WERI-Rb-1 (cell line): ENCODE results near the gene FNIP2.
A peak's percentile ranks its signal among the peaks of the same experiment; 100 is the strongest.
"Not testable (repeated sequence)": the region's sequence is repeated elsewhere in the genome, so short reads cannot be mapped to it uniquely, and the experiment has no call there.

Source experiments
- DNase-seq: peaks from one replicate; pipeline ENCODE4 v3.0.0-alpha.2; 2020
- H3K27ac ChIP-seq: fragments of 250-450 bp; sonication (Bioruptor Pico); 2 replicates; pipeline ENCODE4 v1.5.1; 2020; ENCODE audit warnings: mild to moderate bottlenecking, moderate library complexity
- H3K27me3 ChIP-seq: fragments of 250-450 bp; sonication (Bioruptor Pico); 2 replicates; pipeline ENCODE4 v1.5.1; 2021; ENCODE audit warnings: mild to moderate bottlenecking, low read depth, moderate library complexity; ENCODE audit not compliant: insufficient read depth, severe bottlenecking
- H3K36me3 ChIP-seq: fragments of 250-450 bp; sonication (Bioruptor Pico); 2 replicates; pipeline ENCODE4 v1.5.1; 2020; ENCODE audit warnings: mild to moderate bottlenecking, moderate library complexity
- H3K4me3 ChIP-seq: 2 replicates; pipeline ENCODE4 v1.5.1; 2011; ENCODE audit warnings: low read depth, mild to moderate bottlenecking, control low read depth, low read length
- H3K9me3 ChIP-seq: fragments of 250-450 bp; sonication (Bioruptor Pico); 2 replicates; pipeline ENCODE4 v1.5.1; 2021; ENCODE audit warnings: mild to moderate bottlenecking, moderate library complexity; ENCODE audit not compliant: severe bottlenecking
- CTCF ChIP-seq: IDR thresholded peaks from 2 replicates; pipeline ENCODE4 v1.5.1; 2011; ENCODE audit warnings: low read depth, mild to moderate bottlenecking, control low read depth, inconsistent platforms, low read length

The FNIP2 gene

GRCh38 chr4:158902280-158903078 is 133.7 kb downstream of the FNIP2 start:
- H3K9me3 ChIP-seq, H3K4me3 ChIP-seq, H3K27me3 ChIP-seq: not testable (repeated sequence)
- peak overlapping the region; percentile 37 for H3K27ac ChIP-seq
- peak; percentile 12; the same call in 1 of the 2 replicates for TF ChIP-seq CTCF
- peak; percentile 98 for DNase-seq
- H3K36me3 ChIP-seq: peaks cover 21% of the 10 kb centered on the region

GRCh38 chr4:158903079-158903456 is 134.2 kb downstream of the FNIP2 start:
- Histone ChIP-seq H3K27ac (peak overlapping the region; percentile 23), H3K27me3 (no peaks in the 10 kb centered on the region), H3K4me3 (no peak overlapping the region), H3K36me3 (peaks cover 19% of the 10 kb centered on the region), H3K9me3 (no peaks in the 10 kb centered on the region)
- TF ChIP-seq CTCF: no peak
- DNase-seq: no peak

- Histone ChIP-seq H3K4me3 (no peak overlapping the region), H3K9me3 (no peaks in the 10 kb centered on the region), H3K27me3 (no peaks in the 10 kb centered on the region), H3K36me3 (peaks cover 19% of the 10 kb centered on the region), H3K27ac (peak overlapping the region; percentile 23)
- TF ChIP-seq CTCF: no peak
- DNase-seq: no peak
These were observed 134.7 kb downstream of the FNIP2 start for GRCh38 chr4:158903472-158904043.

GRCh38 chr4:158904815-158905214 is 136.0 kb downstream of the FNIP2 start:
- no peak for TF ChIP-seq CTCF
- Histone ChIP-seq H3K27me3 (no peaks in the 10 kb centered on the region), H3K36me3 (peaks cover 19% of the 10 kb centered on the region)

GRCh38 chr4:158906073-158906472 is 137.2 kb downstream of the FNIP2 start:
- no peak for TF ChIP-seq CTCF

More at GRCh38 chr4:158904815-158905214, 136.0 kb downstream of the FNIP2 start:
- Histone ChIP-seq H3K4me3 (no peak overlapping the region), H3K27ac (no peak overlapping the region), H3K9me3 (no peaks in the 10 kb centered on the region)
- DNase-seq: no peak

More at GRCh38 chr4:158906073-158906472, 137.2 kb downstream of the FNIP2 start:
- Histone ChIP-seq H3K9me3 (no peaks in the 10 kb centered on the region), H3K4me3 (no peak overlapping the region), H3K27me3 (no peaks in the 10 kb centered on the region), H3K27ac (no peak overlapping the region), H3K36me3 (peaks cover 19% of the 10 kb centered on the region)
- DNase-seq: no peak
